ENCODE data around the gene ATRN. TPM values are rescaled to one million over a fixed set of nuclear protein-coding genes. Genes with fewer than 3 reads are reported as not detected.
"Not testable (repeated sequence)": the region's sequence is repeated elsewhere in the genome, so short reads cannot be mapped to it uniquely, and the experiment has no call there.

The ATRN gene
- polyA plus RNA-seq (ENCODE audit: insufficient read depth in 1 of 5, insufficient read length in 5 of 5, low replicate concordance in 1 of 5): 10 to 100 TPM; 27.1 to 38.2 (median 33.9) TPM
- long read RNA-seq, donor 1, full-length matches to known transcripts: 3 of 9 reads
- long read RNA-seq, donor 1, partial matches to known transcripts: 6 of 9 reads
- long read RNA-seq, donor 1, other reads (novel, unspliced or antisense): 0 of 9 reads
- long read RNA-seq, donor 2, full-length matches to known transcripts: 1 of 1 reads
- long read RNA-seq, donor 2, partial matches to known transcripts: 0 of 1 reads
- long read RNA-seq, donor 2, other reads (novel, unspliced or antisense): 0 of 1 reads
- long read RNA-seq, donor 3, full-length matches to known transcripts: 2 of 2 reads
- long read RNA-seq, donor 3, partial matches to known transcripts: 0 of 2 reads
- long read RNA-seq, donor 3, other reads (novel, unspliced or antisense): 0 of 2 reads
- long read RNA-seq, donor 4, partial matches to known transcripts: 0 of 2 reads
- long read RNA-seq, donor 4, other reads (novel, unspliced or antisense): 0 of 2 reads
- long read RNA-seq, donor 5, partial matches to known transcripts: 13 of 15 reads
- long read RNA-seq, donor 5, other reads (novel, unspliced or antisense): 0 of 15 reads
- long read RNA-seq, donor 6, partial matches to known transcripts: 28 of 29 reads
- long read RNA-seq, donor 6, other reads (novel, unspliced or antisense): 0 of 29 reads
- long read RNA-seq, donor 7, full-length matches to known transcripts: 2 of 7 reads
- long read RNA-seq, donor 7, partial matches to known transcripts: 5 of 7 reads
- long read RNA-seq, donor 7, other reads (novel, unspliced or antisense): 0 of 7 reads
- long read RNA-seq, donor 8: 0 reads

DNA sequence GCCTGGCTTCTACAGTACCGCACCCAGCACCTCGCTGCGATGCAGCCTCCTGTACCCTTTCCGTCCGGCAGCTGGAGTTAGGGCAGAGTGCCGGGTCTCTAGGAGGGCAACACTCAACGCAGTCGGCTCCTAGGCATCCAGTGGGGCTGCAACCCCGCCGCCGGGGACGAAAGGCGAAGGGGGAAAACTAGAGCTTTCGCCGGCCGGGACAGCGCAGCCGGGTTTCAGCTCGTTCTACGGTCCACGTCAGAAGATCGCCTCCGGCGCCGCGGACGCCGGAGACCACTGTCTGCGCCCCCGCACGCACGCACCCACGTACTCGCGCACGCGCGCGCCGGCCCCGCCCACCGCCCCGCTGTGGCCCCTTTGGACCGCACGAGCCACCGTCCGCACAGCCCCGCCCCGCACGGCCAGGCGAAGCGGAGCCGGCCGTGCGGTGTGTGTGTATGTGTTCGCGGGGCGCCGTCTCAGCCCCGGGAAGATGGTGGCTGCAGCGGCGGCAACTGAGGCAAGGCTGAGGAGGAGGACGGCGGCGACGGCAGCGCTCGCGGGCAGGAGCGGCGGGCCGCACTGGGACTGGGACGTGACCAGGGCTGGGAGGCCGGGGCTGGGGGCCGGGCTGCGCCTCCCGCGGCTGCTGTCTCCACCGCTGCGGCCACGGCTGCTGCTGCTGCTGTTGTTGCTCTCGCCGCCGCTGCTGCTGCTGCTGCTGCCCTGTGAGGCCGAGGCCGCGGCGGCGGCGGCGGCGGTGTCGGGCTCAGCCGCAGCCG is at the start of gene ATRN:
Gene ATRN (plus strand): TSS at position 392 of the 770 bp plus-strand sequence. CDS start 90 bp downstream, at position 482.
- DNase-seq: peak; percentile 90 to 91

GRCh38 chr20:3421985-3422384 is 48.8 kb upstream of the ATRN start:
- DNase-seq: no peak

- no peak for DNase-seq
These were observed 47.7 kb upstream of the ATRN start for GRCh38 chr20:3423126-3423525.

- not testable (repeated sequence) for DNase-seq
These were observed 44.1 kb upstream of the ATRN start for GRCh38 chr20:3426766-3427165.

GRCh38 chr20:3430376-3431069 is 40.3 kb upstream of the ATRN start:
- no peak for DNase-seq

- DNase-seq: no peak
These were observed 39.7 kb upstream of the ATRN start for GRCh38 chr20:3431109-3431508.

- DNase-seq: no peak
These were observed 38.0 kb upstream of the ATRN start for GRCh38 chr20:3432844-3433243.

DNA sequence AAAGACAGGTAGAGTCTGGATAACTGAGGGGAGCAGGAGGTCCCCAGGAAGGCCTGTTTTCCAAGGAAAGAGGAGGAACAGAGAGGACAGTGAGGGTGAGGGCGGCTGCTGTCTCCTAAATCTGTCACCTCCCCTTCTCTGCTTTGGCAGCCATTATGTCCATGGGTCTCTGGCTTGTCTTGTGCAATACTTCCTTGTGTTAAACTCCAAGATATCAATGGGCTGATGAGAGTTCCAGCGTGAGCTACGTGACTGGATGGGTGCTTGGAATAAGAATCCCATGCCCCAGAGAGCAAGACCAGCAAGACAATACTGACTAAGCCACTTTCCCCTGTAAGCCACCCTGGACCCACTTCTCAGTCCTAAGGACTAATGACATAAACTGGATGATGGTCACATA is 37.1 kb upstream of the ATRN start:
- no peak for DNase-seq

DNA sequence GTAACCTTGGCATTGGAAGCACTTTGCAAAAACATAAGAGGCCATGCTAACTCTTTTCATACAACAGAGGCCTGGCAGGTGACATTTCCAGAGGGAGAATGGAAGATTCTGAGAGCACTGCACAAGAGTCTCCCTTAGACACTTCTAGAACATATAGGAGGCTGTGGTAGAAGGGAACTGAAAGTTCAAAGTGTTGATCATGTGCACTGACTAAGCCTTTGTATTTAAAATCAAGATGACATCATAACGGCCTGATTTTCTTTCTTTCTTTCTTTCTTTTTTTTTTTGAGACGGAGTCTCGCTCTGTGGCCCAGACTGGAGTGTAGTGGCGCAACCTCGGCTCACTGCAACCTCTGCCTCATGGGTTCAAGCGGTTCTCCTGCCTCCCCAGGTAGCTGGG is 36.6 kb upstream of the ATRN start:
- no peak for DNase-seq

- no peak for DNase-seq
These were observed 33.8 kb upstream of the ATRN start for GRCh38 chr20:3436864-3437574.

DNA sequence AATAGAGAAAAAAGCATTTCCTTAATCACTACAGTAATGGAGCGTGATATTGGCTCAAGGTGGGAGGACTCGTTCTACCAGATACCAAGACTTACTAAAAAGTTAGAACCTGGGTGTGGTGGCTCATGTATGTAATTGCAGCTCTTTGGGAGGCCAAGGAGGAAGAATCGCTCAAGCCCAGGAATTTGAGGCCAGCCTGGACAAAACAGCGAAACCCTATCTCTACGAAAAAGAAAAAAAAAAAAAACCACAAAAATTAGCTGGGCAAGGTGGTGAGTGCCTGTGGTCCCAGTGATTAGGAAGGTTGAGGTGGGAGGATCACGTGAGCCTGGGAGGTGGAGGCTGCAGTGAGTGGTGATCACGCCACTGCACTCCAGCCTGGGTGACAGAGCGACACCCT is 24.0 kb upstream of the ATRN start:
- no peak for DNase-seq

GRCh38 chr20:3447321-3447720 is 23.5 kb upstream of the ATRN start:
- DNase-seq: no peak

GRCh38 chr20:3449319-3449718 is 21.5 kb upstream of the ATRN start:
- no peak for DNase-seq

DNA sequence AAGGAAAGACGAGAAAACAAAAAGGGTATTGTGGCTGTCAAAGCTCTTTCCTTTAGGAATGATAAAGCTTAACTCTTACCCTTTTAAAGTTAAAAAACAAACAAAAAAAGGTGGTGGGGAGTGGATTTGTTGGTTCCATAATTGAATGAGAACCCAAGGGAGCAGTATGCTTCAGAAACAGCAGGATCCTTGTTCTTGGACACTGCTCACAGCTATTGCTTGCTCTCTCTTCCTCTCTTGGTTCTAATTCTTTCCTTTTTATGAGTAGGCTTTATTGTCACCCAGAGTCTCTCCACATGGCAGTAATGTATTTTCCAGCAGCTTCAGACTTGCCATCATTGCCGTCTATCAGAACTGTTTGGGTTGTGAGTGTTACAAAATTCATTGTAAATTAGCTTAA is 18.7 kb upstream of the ATRN start:
- DNase-seq: no peak

DNA sequence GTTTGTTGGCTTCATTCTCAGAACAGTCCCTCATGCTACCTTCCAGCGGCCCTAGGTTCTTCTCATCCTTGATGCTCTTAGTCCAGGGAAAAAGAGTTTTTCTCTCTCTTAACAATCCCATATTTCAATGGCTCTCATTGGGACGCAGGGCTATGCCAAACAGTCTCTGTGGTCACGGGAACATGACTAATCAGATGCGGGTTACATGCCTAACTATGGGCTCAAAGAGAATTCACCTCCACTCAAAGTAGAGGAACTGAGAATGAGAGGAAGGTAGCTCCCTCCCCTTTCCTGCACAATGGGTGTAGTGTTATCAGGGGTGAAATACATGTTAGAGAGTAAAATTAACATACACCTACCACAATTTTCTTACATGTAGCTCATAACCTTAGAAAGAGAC is 18.1 kb upstream of the ATRN start:
- no peak for DNase-seq

- DNase-seq: no peak
These were observed 16.0 kb upstream of the ATRN start for GRCh38 chr20:3454831-3455230.

DNA sequence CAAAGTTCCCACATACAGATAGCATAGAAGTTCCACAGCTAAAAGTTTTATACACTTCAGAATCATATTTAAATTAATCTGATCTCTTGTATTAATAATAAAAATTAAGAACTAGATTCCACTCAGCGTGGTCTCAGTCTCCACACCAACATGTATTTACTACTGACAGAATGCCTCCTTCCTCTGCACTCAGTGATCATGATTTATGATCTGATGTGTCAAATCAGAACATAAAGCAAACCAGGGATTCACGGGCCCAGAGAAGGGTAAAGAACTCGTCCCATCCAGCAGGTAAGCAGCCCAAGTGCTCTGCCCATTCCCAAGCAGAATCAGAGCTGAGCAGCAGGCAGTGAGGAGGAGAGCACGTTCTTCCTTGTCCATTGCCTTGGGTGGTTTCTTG is 14.2 kb upstream of the ATRN start:
- DNase-seq: no peak

GRCh38 chr20:3459881-3460307 is 10.9 kb upstream of the ATRN start:
- no peak for DNase-seq

DNA sequence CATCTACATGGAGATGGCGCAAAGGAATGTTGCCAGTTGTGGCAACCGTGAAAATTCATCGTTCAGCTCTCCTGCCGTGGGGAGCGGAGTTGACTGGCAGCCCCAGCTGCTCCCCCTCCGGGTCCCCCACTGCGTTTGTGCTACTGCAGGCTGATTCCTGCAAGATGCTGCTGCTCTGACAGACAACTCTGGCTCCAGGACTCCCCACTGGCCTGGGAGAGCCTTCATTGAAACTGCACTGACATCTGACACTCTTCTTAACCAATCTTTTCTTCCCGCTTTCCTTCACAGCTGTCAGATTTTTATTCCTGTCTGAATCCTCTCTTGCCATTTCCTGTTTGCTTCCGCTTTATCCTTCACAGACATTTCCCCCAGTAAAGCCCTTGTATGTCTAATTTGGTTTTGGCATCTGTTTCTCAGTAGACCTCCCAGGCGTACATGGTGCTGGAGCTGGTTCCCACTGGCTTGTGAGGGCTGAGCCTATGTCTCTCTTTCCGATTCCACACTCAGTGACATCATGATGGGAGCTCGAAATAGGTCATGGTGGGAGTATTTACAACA is 9.5 kb upstream of the ATRN start:
- DNase-seq: peak in 1 of 2 donors; percentile 33

- DNase-seq: no peak
These were observed 8.7 kb upstream of the ATRN start for GRCh38 chr20:3461911-3462677.

All from right lung (tissue), 10 donors.